ENCODE results near the gene BIRC6. TPM values are rescaled to one million over a fixed set of nuclear protein-coding genes. Genes with fewer than 3 reads are reported as not detected.

BIRC6 gene
- polyA plus RNA-seq, 2 of the 4 experiments (the other 2 are of a cell fraction) = 21.0 to 111 TPM

GRCh38 chr2:32565902-32566301 lies 209.1 kb downstream of the BIRC6 start:
- H3K4me2 ChIP-seq = no peak overlapping the region
- peaks cover 23% of the 10 kb centered on the region for H3K9me3 ChIP-seq
- DNase-seq (ENCODE audit: low read depth in 1 of 2, low spot score in 1 of 2) (no peak), ATAC-seq (no peak), FAIRE-seq (no peak)
- ChIA-PET POLR2A (no interaction called here), CTCF (interaction anchor here (1.1 to 1.2 kb wide), 2 partner anchors 8 to 34 kb away, joined by 3 read pairs; no protein-coding TSS in a partner anchor)
- no peak overlapping the region for H3K4me3 ChIP-seq
- 95% methylated on average over 1 of the region's 1 CpG for WGBS (ENCODE audit: missing lambda C conversion rate)
- H3K4me1 ChIP-seq = no peaks in the 10 kb centered on the region
- no peak overlapping the region for H3K27ac ChIP-seq
- TF ChIP-seq USF2 (IDR thresholded peaks at IDR 0.05) (no peak), HOXB13 (CRISPR knock-in tag; IDR thresholded peaks at IDR 0.05; ENCODE audit: low read depth) (no peak), SREBF2 (IDR thresholded peaks at IDR 0.05) (no peak), E2F6 (IDR thresholded peaks at IDR 0.05; ENCODE audit: borderline replicate concordance, low read depth) (no peak)

GRCh38 chr2:32572030-32572429 lies 215.2 kb downstream of the BIRC6 start:
- 78% methylated on average over 3 of the region's 3 CpGs for WGBS (ENCODE audit: missing lambda C conversion rate)
- no peak for TF ChIP-seq FOSL2 (IDR thresholded peaks at IDR 0.05)
- no peak for TF ChIP-seq FOSL2 (CRISPR knock-in tag; IDR thresholded peaks at IDR 0.05)
- no peak for TF ChIP-seq RFX5 (IDR thresholded peaks at IDR 0.05)
- Histone ChIP-seq H3K4me1 (peaks cover 4% of the 10 kb centered on the region; the same call in 1 of the 3 replicates), H3K4me3 (no peak overlapping the region), H3K4me2 (no peak overlapping the region), H3K27ac (no peak overlapping the region), H3K9me3 (no peaks in the 10 kb centered on the region)
- FAIRE-seq (peak; percentile 82), DNase-seq (ENCODE audit: low read depth in 1 of 2, low spot score in 1 of 2) (no peak), ATAC-seq (no peak)
- CTCF ChIA-PET = no interaction called here
- POLR2A ChIA-PET = no interaction called here

GRCh38 chr2:32572737-32573136 lies 215.9 kb downstream of the BIRC6 start:
- TF ChIP-seq TFCP2L1 (CRISPR knock-in tag; IDR thresholded peaks at IDR 0.05) = no peak
- no peak for TF ChIP-seq RNF2 (IDR thresholded peaks at IDR 0.05; ENCODE audit: borderline replicate concordance, low read depth)
- no peak for DNase-seq (ENCODE audit: low read depth in 1 of 2, low spot score in 1 of 2)
- no peak overlapping the region for H3K27ac ChIP-seq
- FAIRE-seq = peak; percentile 7
- H3K4me2 ChIP-seq = no peak overlapping the region
- no peak for ATAC-seq
- H3K4me3 ChIP-seq = no peak overlapping the region
- H3K9me3 ChIP-seq = no peaks in the 10 kb centered on the region
- POLR2A ChIA-PET = no interaction called here
- CTCF ChIA-PET = interaction anchor here (0.6 to 1.4 kb wide), 4 partner anchors 16 to 460 kb away, joined by 3 to 4 read pairs (median 4); no protein-coding TSS in a partner anchor
- 85% methylated on average over 2 of the region's 2 CpGs for WGBS (ENCODE audit: missing lambda C conversion rate)
- peaks cover 4% of the 10 kb centered on the region; the same call in 1 of the 3 replicates for H3K4me1 ChIP-seq

GRCh38 chr2:32591669-32592463 lies 235.0 kb downstream of the BIRC6 start:
- H3K4me1 ChIP-seq = no peaks in the 10 kb centered on the region
- POLR2A ChIA-PET = no interaction called here
- ATAC-seq = peak in 1 of 2 experiments; percentile 36; a peak in 2 of 6 replicates
- no peak overlapping the region for H3K4me2 ChIP-seq
- FAIRE-seq = no peak
- no peak overlapping the region for H3K4me3 ChIP-seq
- CTCF ChIA-PET = no interaction called here
- TF ChIP-seq ZFP36 (IDR thresholded peaks at IDR 0.05; ENCODE audit: borderline replicate concordance, partially characterized antibody) (no peak), RARB (CRISPR knock-in tag; IDR thresholded peaks at IDR 0.05) (no peak), NPAS2 (CRISPR knock-in tag; IDR thresholded peaks at IDR 0.05; ENCODE audit: borderline replicate concordance) (no peak), FOSL2 (IDR thresholded peaks at IDR 0.05) (no peak), FOSL2 (CRISPR knock-in tag; IDR thresholded peaks at IDR 0.05) (no peak), ZC3H11A (IDR thresholded peaks at IDR 0.05) (no peak), EHF (CRISPR knock-in tag; IDR thresholded peaks at IDR 0.05) (no peak), RCOR1 (IDR thresholded peaks at IDR 0.05; ENCODE audit: low read depth, low read length) (no peak), CTCF (IDR thresholded peaks at IDR 0.05) (no peak), HEYL (CRISPR knock-in tag; IDR thresholded peaks at IDR 0.05) (no peak), CBX8 (IDR thresholded peaks at IDR 0.05) (no peak), HOXB5 (CRISPR knock-in tag; IDR thresholded peaks at IDR 0.05) (no peak), REST (IDR thresholded peaks at IDR 0.05) (no peak)
- no peaks in the 10 kb centered on the region for H3K9me3 ChIP-seq
- no peak overlapping the region for H3K27ac ChIP-seq
- 81% methylated on average over 3 of the region's 3 CpGs for whole genome bisulfite sequencing (ENCODE audit: missing lambda C conversion rate)
- no peak for DNase-seq (ENCODE audit: low read depth in 1 of 2, low spot score in 1 of 2)
